Mucosa of descending colon (tissue), 3 donors: Measurements from ENCODE around the gene FIGN. TPM values are rescaled to one million over a fixed set of nuclear protein-coding genes. Genes with fewer than 3 reads are reported as not detected.

Source experiments
- ATAC-seq: fragments of 200-7000 bp; cut with Tn5 transposase; one replicate; pipeline ENCODE4 v1.9.1; 2020; ENCODE audit warnings: mild to moderate bottlenecking, moderate library complexity
- DNase-seq, 3 donors: peaks; one replicate each; pipeline ENCODE4 v3.0.0-alpha.2; 2020
- H3K36me3 ChIP-seq: fragments of 200-600 bp; one replicate; pipeline ENCODE4 v1.8.0; 2021; ENCODE audit warnings: low read depth, mild to moderate bottlenecking
- H3K4me1 ChIP-seq: fragments of 200-600 bp; one replicate; pipeline ENCODE4 v1.8.0; 2021; ENCODE audit warnings: low read depth, mild to moderate bottlenecking
- H3K4me3 ChIP-seq: fragments of 200-600 bp; one replicate; pipeline ENCODE4 v1.8.0; 2021; ENCODE audit warnings: mild to moderate bottlenecking
- H3K9me3 ChIP-seq: fragments of 200-600 bp; one replicate; pipeline ENCODE4 v1.8.0; 2021; ENCODE audit warnings: mild to moderate bottlenecking
- CTCF ChIP-seq: fragments of 200-600 bp; IDR thresholded peaks from one replicate; pipeline ENCODE4 v1.8.0; 2022; ENCODE audit warnings: antibody characterized with exemption, mild to moderate bottlenecking
- intact Hi-C, 2 donors: fragments of 100-400 bp; cut with DNase I in 1 of 2; cut with micrococcal nuclease in 1 of 2; formaldehyde crosslinking; loops; one replicate each; pipeline versions ENCODE4 v1.11.0 to v1.11.1; 2022; cut with DNase I, micrococcal nuclease
- total RNA-seq, 3 donors: library from RNA; stranded (reverse); fragmentation: NEBNext Ultra II Directional in 2 of 3; extraction: Animal tissue kit (Norgen Biotek cat#: 25700) in 2 of 3; gene quantifications; one replicate each; pipeline versions ENCODE4 v1.2.1 to v1.2.4, GENCODE V29; 2021 to 2023
- donor health status: DM: no; HTN: no; CAD: no; lungs with moderate emphysema.
- donor health status: DM: no; HTN: no; CAD: no.
- donor health status: DM: no; HTN: yes; CAD: no.

Gene FIGN
- total RNA-seq, 3 donors from 2014 or later: 0.84 to 4.1 (median 1.4) TPM

DNA sequence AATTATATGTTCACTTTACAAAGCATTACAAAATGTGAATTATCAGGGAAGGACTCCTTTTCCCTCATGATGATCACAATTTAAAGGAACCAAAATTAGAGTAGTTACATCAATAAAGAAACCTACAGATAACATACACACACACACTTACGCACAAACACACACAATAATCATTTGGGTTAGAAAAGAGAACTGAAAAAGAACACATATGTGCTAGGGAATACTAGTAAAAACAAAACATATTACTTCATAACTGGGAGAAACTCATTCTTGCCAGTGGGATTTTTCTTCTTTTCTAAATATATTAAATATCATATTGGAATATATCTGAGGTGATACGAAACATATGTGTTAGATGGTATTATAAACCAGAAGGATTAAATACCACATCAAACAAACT is 42.3 kb downstream of the FIGN start:
- TF ChIP-seq CTCF: no peak
- ATAC-seq (no peak), DNase-seq (no peak)
- intact Hi-C loops: no loop called here
- Histone ChIP-seq H3K36me3 (no peaks in the 10 kb centered on the region), H3K9me3 (no peaks in the 10 kb centered on the region), H3K4me1 (no peaks in the 10 kb centered on the region), H3K4me3 (no peak overlapping the region)

DNA sequence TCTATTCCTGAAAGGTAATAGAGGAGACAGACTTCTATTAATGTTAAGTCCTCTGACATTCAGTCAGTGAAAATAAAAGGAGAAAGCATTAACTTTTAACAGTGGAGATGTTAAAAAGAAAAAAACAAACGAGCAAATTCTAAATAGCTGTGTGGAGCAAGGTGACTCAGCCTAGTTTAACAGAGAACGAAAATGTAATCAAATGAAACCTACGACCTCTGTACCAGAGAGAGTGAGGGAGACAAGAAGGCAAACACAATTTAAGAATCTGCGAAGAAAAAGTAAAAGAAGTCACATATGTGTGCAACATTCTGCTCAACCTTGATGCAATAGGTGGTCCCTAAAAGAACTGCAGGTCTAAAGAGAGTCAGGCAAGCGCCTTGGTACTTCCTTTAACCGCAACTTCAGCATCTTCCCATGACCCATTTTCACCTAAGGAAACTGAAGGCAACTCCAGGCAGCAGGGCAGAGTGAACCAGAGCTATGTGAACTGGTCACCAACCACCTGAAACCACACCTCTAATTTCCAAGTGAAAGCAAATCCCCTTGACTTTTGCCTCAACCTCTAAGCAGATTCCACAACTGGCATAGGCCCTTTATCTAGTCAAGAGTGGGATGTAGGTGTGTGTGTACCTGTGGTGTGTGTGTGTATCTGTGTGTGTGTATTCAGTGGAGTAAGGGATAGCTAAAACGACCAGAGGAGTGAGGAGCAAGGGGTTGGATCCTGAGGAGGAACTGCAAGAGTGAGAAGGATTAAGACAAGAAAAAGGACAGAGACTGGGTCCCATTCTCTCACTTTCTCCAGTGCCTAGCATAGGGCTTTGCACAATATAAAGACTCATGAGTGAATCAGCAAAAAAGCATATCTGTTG is 43.0 kb downstream of the FIGN start:
- H3K9me3 ChIP-seq: no peaks in the 10 kb centered on the region
- no peak overlapping the region for H3K4me3 ChIP-seq
- intact Hi-C loops: no loop called here
- no peaks in the 10 kb centered on the region for H3K4me1 ChIP-seq
- DNase-seq (no peak), ATAC-seq (no peak)
- no peaks in the 10 kb centered on the region for H3K36me3 ChIP-seq
- no peak for TF ChIP-seq CTCF

DNA sequence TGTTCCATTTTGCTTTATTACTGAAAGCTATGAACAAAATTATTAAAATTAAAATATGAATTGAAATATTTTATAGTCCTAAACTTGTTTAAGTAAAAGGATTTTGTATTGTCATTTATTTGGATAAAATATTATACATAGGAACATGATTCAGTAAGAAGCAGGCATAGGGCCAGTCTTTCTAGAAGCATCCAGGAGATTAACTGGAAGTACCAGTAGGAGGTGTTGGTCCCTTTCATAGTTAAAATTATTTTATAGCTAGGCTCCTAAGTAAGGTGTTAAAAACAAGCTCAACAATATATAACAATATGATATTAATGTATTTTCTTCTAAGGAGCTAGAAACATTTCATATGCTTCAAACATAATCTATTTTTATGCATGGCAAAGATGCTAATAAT is 43.7 kb downstream of the FIGN start:
- Histone ChIP-seq H3K4me3 (no peak overlapping the region), H3K36me3 (no peaks in the 10 kb centered on the region), H3K9me3 (no peaks in the 10 kb centered on the region), H3K4me1 (no peaks in the 10 kb centered on the region)
- ATAC-seq (no peak), DNase-seq (no peak)
- intact Hi-C loops: no loop called here
- no peak for TF ChIP-seq CTCF

GRCh38 chr2:163690896-163691295 is 44.9 kb downstream of the FIGN start:
- H3K9me3 ChIP-seq: no peaks in the 10 kb centered on the region
- ATAC-seq (no peak), DNase-seq (no peak)
- intact Hi-C loops: no loop called here
- H3K36me3 ChIP-seq: no peaks in the 10 kb centered on the region
- H3K4me1 ChIP-seq: no peaks in the 10 kb centered on the region
- no peak overlapping the region for H3K4me3 ChIP-seq
- no peak for TF ChIP-seq CTCF

DNA sequence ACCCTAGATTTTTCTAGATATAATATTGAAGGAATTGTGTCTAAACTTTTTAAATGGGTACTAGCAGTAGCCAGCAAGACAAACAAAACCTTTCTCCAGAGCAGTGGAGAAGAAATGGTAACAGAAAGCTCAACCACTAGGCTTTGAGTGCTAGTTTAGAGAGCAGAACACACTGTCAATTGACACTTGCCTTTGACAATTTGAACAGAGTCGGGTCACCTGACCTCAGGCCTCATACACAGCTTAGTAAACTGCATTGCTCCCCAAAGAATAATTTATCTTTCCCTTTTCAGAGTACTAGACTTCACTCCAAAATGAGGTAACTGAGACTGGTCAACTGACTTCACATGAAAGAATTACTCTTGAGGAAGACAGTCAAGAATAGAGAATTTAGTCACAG is 48.6 kb downstream of the FIGN start:
- H3K4me1 ChIP-seq: no peaks in the 10 kb centered on the region
- TF ChIP-seq CTCF: no peak
- no peak for DNase-seq
- intact Hi-C loops: no loop called here
- H3K36me3 ChIP-seq: no peaks in the 10 kb centered on the region
- H3K9me3 ChIP-seq: no peaks in the 10 kb centered on the region
- no peak overlapping the region for H3K4me3 ChIP-seq
- ATAC-seq: no peak
